HCT116 (cell line): ENCODE measurements around the gene SSX2IP. TPM values are rescaled to one million over a fixed set of nuclear protein-coding genes. Genes with fewer than 3 reads are reported as not detected.

Experiments
- ATAC-seq: fragments of 200-7000 bp; cut with Tn5 transposase; 2 replicates; pipeline ENCODE4 v1.9.1; 2020; ENCODE audit warnings: mild to moderate bottlenecking, moderate library complexity
- BruUV-seq: library from RNA; stranded (reverse); fragments of 400-500 nt; replicated peaks from 2 replicates; lab custom pipeline; 2021; lab: Mats Ljungman, UMichigan
- CTCF ChIA-PET: fragments of 300-600 bp; sonication (Branson Sonifier 250); formaldehyde crosslinking; loops from one replicate; lab custom pipeline; 2021; ENCODE audit warnings: antibody characterized with exemption; lab: Charles Lee
- POLR2A ChIA-PET: fragments of 300-600, 350-600 bp; sonication (Branson Sonifier 250); formaldehyde crosslinking; loops from one replicate; lab custom pipeline; 2021; ENCODE audit warnings: antibody characterized with exemption; lab: Charles Lee
- RAD21 ChIA-PET, 2 experiments: fragments of 300-600 bp; sonication (Branson Sonifier 250); formaldehyde crosslinking; loops; one replicate each; lab custom pipeline; 2023; ENCODE audit warnings: low total read pairs in 2 of 2; ENCODE audit not compliant: uncharacterized antibody in 2 of 2, unreplicated experiment in 2 of 2, low non-redundant PET in 1 of 2; lab: Charles Lee
- DNase-seq: peaks from one replicate; pipeline ENCODE4 v3.0.0-alpha.2; 2010; ENCODE audit warnings: low read depth, low spot score
- H2AFZ ChIP-seq: fragments of 200-600 bp; shearing (Covaris generic), sonication (generic); 2 replicates; pipeline ENCODE4 v1.6.1; 2017; ENCODE audit warnings: low read depth, mixed run types, mixed read lengths, antibody characterized with exemption, low read length; ENCODE audit not compliant: poor library complexity, severe bottlenecking
- H3K27ac ChIP-seq: 2 replicates; pipeline ENCODE4 v1.5.1; 2012; ENCODE audit warnings: low read depth, low read length
- H3K27me3 ChIP-seq: fragments of 200-600 bp; sonication (generic); 2 replicates; pipeline ENCODE4 v1.6.1; 2016; ENCODE audit warnings: mixed run types, low read length, mixed read lengths; ENCODE audit not compliant: insufficient read depth
- H3K36me3 ChIP-seq, 2 experiments: fragments of 200-500 bp in 1 of 2; fragments of 200-600 bp in 1 of 2; sonication (Bioruptor generic) in 1 of 2; sonication (generic) in 1 of 2; 2 replicates each; pipeline versions ENCODE4 v1.5.1 to v1.6.1; 2014 to 2016; ENCODE audit warnings: low read length in 2 of 2, inconsistent platforms in 1 of 2, mixed read lengths in 1 of 2, mixed run types in 1 of 2; ENCODE audit not compliant: insufficient read depth in 2 of 2, control insufficient read depth in 1 of 2
- H3K4me1 ChIP-seq, 2 experiments: fragments of 200-600 bp in 1 of 2; sonication (generic) in 1 of 2; 2 replicates each; pipeline versions ENCODE4 v1.5.1 to v1.6.1; 2012 to 2017; ENCODE audit warnings: low read length in 2 of 2, inconsistent platforms in 1 of 2, mild to moderate bottlenecking in 1 of 2, mixed read lengths in 1 of 2, mixed run types in 1 of 2, moderate library complexity in 1 of 2; ENCODE audit not compliant: insufficient read depth in 2 of 2, control insufficient read depth in 1 of 2
- H3K4me2 ChIP-seq: fragments of 200-600 bp; sonication (generic); 2 replicates; pipeline ENCODE4 v1.6.1; 2017; ENCODE audit warnings: mixed run types, low read length, mixed read lengths
- H3K4me3 ChIP-seq, 2 experiments: fragments of 200-600 bp in 1 of 2; sonication (generic) in 1 of 2; replicated peaks in 1 of 2; 2 replicates each; pipeline ENCODE4 v1.5.1; 2011 to 2016; ENCODE audit warnings: low read length in 2 of 2, control low read depth in 1 of 2, low read depth in 1 of 2, mild to moderate bottlenecking in 1 of 2, mixed read lengths in 1 of 2, mixed run types in 1 of 2
- H3K79me2 ChIP-seq: fragments of 200-600 bp; sonication (generic); 2 replicates; pipeline ENCODE4 v1.6.1; 2017; ENCODE audit warnings: mild to moderate bottlenecking, mixed run types, low read length, moderate library complexity, mixed read lengths; ENCODE audit not compliant: insufficient read depth
- H3K9ac ChIP-seq: fragments of 200-600 bp; sonication (generic); 2 replicates; pipeline ENCODE4 v1.6.1; 2016; ENCODE audit warnings: low read length, mixed read lengths
- H3K9me2 ChIP-seq: fragments of 200-600 bp; sonication (generic), shearing (Covaris generic); 2 replicates; pipeline ENCODE4 v1.6.1; 2017; ENCODE audit warnings: mixed run types, mild to moderate bottlenecking, moderate library complexity; ENCODE audit not compliant: insufficient read depth
- H3K9me3 ChIP-seq, 2 experiments: fragments of 200-500 bp in 1 of 2; fragments of 200-600 bp in 1 of 2; sonication (Bioruptor generic) in 1 of 2; sonication (generic) in 1 of 2; 2 replicates each; pipeline ENCODE4 v1.6.1; 2014 to 2017; ENCODE audit warnings: low read length in 2 of 2, mixed read lengths in 2 of 2, inconsistent platforms in 1 of 2, low read depth in 1 of 2, mild to moderate bottlenecking in 1 of 2, mixed run types in 1 of 2, moderate library complexity in 1 of 2; ENCODE audit not compliant: control insufficient read depth in 1 of 2, insufficient read depth in 1 of 2
- H4K20me1 ChIP-seq: fragments of 200-600 bp; sonication (generic), shearing (Covaris generic); 2 replicates; pipeline ENCODE4 v1.6.1; 2017; ENCODE audit warnings: mixed run types, mild to moderate bottlenecking, moderate library complexity; ENCODE audit not compliant: insufficient read depth
- ATF3 ChIP-seq: IDR thresholded peaks from 2 replicates; pipeline ENCODE4 v1.6.1; 2012
- CBX3 ChIP-seq: IDR thresholded peaks from 2 replicates; pipeline ENCODE4 v1.6.1; 2012; ENCODE audit warnings: low read depth
- EGR1 ChIP-seq: IDR thresholded peaks from 2 replicates; pipeline ENCODE4 v1.6.1; 2012; ENCODE audit warnings: low read depth
- EZH2 ChIP-seq: fragments of 200-600 bp; sonication (generic); IDR thresholded peaks from 2 replicates; pipeline ENCODE4 v1.6.1; 2017; ENCODE audit warnings: antibody characterized with exemption, mixed run types
- JUND ChIP-seq: IDR thresholded peaks from 2 replicates; pipeline ENCODE4 v1.6.1; 2012
- RAD21 ChIP-seq: IDR thresholded peaks from 2 replicates; pipeline ENCODE4 v1.6.1; 2012; ENCODE audit warnings: low read depth, mild to moderate bottlenecking
- REST ChIP-seq: IDR thresholded peaks from 2 replicates; pipeline ENCODE4 v1.6.1; 2012; ENCODE audit warnings: low read depth
- SIN3A ChIP-seq: IDR thresholded peaks from 2 replicates; pipeline ENCODE4 v1.6.1; 2012; ENCODE audit warnings: low read depth
- SP1 ChIP-seq: IDR thresholded peaks from 2 replicates; pipeline ENCODE4 v1.6.1; 2012; ENCODE audit warnings: low read depth
- SRF ChIP-seq: IDR thresholded peaks from 2 replicates; pipeline ENCODE4 v1.6.1; 2012; ENCODE audit warnings: low read depth
- ZFX ChIP-seq: fragments of 450-650 bp; IDR thresholded peaks from 2 replicates; pipeline ENCODE4 v1.6.1; 2017
- ZNF274 ChIP-seq: fragments of 200-500 bp; sonication (Bioruptor generic); IDR thresholded peaks from 2 replicates; pipeline ENCODE4 v1.6.1; 2014; ENCODE audit warnings: mild to moderate bottlenecking, low read depth, low read length, inconsistent platforms
- intact Hi-C: fragments of 100-400 bp; cut with micrococcal nuclease; formaldehyde crosslinking; loops from 2 replicates; pipeline ENCODE4 v1.10.0; 2022
- total RNA-seq: library from RNA; stranded (reverse); gene quantifications from one replicate; pipeline ENCODE4 v1.2.1, GENCODE V29; 2021; ENCODE audit not compliant: unreplicated experiment

The SSX2IP gene
- total RNA-seq, 1 experiment from 2014 or later: 51.5 TPM

- Histone ChIP-seq H3K27ac (no peak overlapping the region), H2AFZ (no peak overlapping the region)
- CTCF ChIA-PET: interaction anchor here (2.9 kb wide), 1 partner anchor 12 kb away, joined by 16 read pairs; no protein-coding TSS in a partner anchor
Observed at GRCh38 chr1:84736445-84736844, 46.2 kb upstream of the SSX2IP start.

GRCh38 chr1:84735483-84735882 lies 45.2 kb upstream of the SSX2IP start:
- intact Hi-C loops: no loop called here
- no peak for ATAC-seq

More at GRCh38 chr1:84736445-84736844, 46.2 kb upstream of the SSX2IP start:
- no peak overlapping the region for H3K4me3 ChIP-seq
- no peak overlapping the region for H3K9ac ChIP-seq
- no peaks in the 10 kb centered on the region for H3K79me2 ChIP-seq
- H3K27me3 ChIP-seq: no peaks in the 10 kb centered on the region
- RAD21 ChIA-PET: no interaction called here
- no peak overlapping the region for H3K4me2 ChIP-seq
- no peaks in the 10 kb centered on the region for H3K9me2 ChIP-seq
- POLR2A ChIA-PET: no interaction called here
- DNase-seq (no peak), ATAC-seq (no peak)
- H3K4me1 ChIP-seq: no peaks in the 10 kb centered on the region
- H3K36me3 ChIP-seq: no peaks in the 10 kb centered on the region
- H4K20me1 ChIP-seq: no peaks in the 10 kb centered on the region
- no TSS peak for BruUV-seq
- TF ChIP-seq CBX3: no peak
- TF ChIP-seq ATF3: no peak
- TF ChIP-seq EZH2: no peak
- TF ChIP-seq EGR1: no peak
- intact Hi-C loops: no loop called here
- H3K9me3 ChIP-seq: no peaks in the 10 kb centered on the region; a peak in 1 of 4 replicates

More at GRCh38 chr1:84735483-84735882, 45.2 kb upstream of the SSX2IP start:
- no peak overlapping the region for H3K9ac ChIP-seq
- CTCF ChIA-PET: interaction anchor here (2.9 kb wide), 1 partner anchor 11 kb away, joined by 16 read pairs; no protein-coding TSS in a partner anchor
- POLR2A ChIA-PET: no interaction called here
- no peak overlapping the region for H3K4me3 ChIP-seq
- no peak for DNase-seq
- H3K79me2 ChIP-seq: no peaks in the 10 kb centered on the region
- no TSS peak for BruUV-seq
- no peaks in the 10 kb centered on the region for H4K20me1 ChIP-seq
- RAD21 ChIA-PET: no interaction called here
- H3K9me3 ChIP-seq: no peaks in the 10 kb centered on the region; a peak in 1 of 4 replicates
- H3K9me2 ChIP-seq: no peaks in the 10 kb centered on the region
- no peak overlapping the region for H3K27ac ChIP-seq
- no peak for TF ChIP-seq REST
- TF ChIP-seq SP1: no peak
- TF ChIP-seq SIN3A: no peak
- TF ChIP-seq CBX3: no peak
- no peak for TF ChIP-seq ATF3
- TF ChIP-seq RAD21: no peak
- TF ChIP-seq ZFX: no peak
- no peak for TF ChIP-seq JUND
- TF ChIP-seq ZNF274: no peak
- TF ChIP-seq SRF: no peak
- no peak for TF ChIP-seq EZH2
- no peaks in the 10 kb centered on the region for H3K4me1 ChIP-seq
- H2AFZ ChIP-seq: no peak overlapping the region
- no peak overlapping the region for H3K4me2 ChIP-seq
- H3K36me3 ChIP-seq: no peaks in the 10 kb centered on the region
- no peaks in the 10 kb centered on the region for H3K27me3 ChIP-seq
